Lung (tissue), 12 donors: ENCODE data around the gene KRTCAP2. TPM values are rescaled to one million over a fixed set of nuclear protein-coding genes. Genes with fewer than 3 reads are reported as not detected.

ENCODE experiments used
- ATAC-seq: fragments of 200-7000 bp; cut with Tn5 transposase; one replicate; pipeline ENCODE4 v1.9.1; 2020; ENCODE audit warnings: moderate number of reproducible peaks; ENCODE audit not compliant: insufficient read depth, low FRiP score
- DNase-seq, 3 donors: peaks; one replicate each; pipeline ENCODE4 v3.0.0-alpha.2; 2013 to 2017
- H3K27ac ChIP-seq, 2 donors: one replicate each; pipeline ENCODE4 v1.5.1; 2013; ENCODE audit warnings: mild to moderate bottlenecking in 2 of 2, moderate library complexity in 2 of 2, control low read depth in 1 of 2, inconsistent platforms in 1 of 2, low read depth in 1 of 2, low read length in 1 of 2
- H3K27me3 ChIP-seq, 3 donors: one replicate each; pipeline ENCODE4 v1.5.1; 2013; ENCODE audit warnings: low read length in 2 of 3; ENCODE audit not compliant: control insufficient read depth in 3 of 3, insufficient read depth in 3 of 3
- H3K36me3 ChIP-seq, 4 donors: one replicate each; pipeline ENCODE4 v1.5.1; 2013; ENCODE audit warnings: low read length in 4 of 4, mild to moderate bottlenecking in 1 of 4, moderate library complexity in 1 of 4; ENCODE audit not compliant: control insufficient read depth in 4 of 4, insufficient read depth in 4 of 4
- H3K4me1 ChIP-seq, 5 donors: one replicate each; pipeline ENCODE4 v1.5.1; 2013; ENCODE audit warnings: low read length in 5 of 5, mild to moderate bottlenecking in 2 of 5, moderate library complexity in 1 of 5; ENCODE audit not compliant: control insufficient read depth in 5 of 5, insufficient read depth in 5 of 5
- H3K4me3 ChIP-seq: one replicate; pipeline ENCODE4 v1.5.1; 2013; ENCODE audit warnings: mild to moderate bottlenecking, control low read depth, moderate library complexity
- H3K9ac ChIP-seq, 2 donors: one replicate each; pipeline ENCODE4 v1.5.1; 2013; ENCODE audit warnings: low read length in 2 of 2, control low read depth in 1 of 2; ENCODE audit not compliant: insufficient read depth in 1 of 2
- H3K9me3 ChIP-seq, 4 donors: one replicate each; pipeline ENCODE4 v1.5.1; 2013; ENCODE audit warnings: low read length in 3 of 4, mild to moderate bottlenecking in 1 of 4, moderate library complexity in 1 of 4; ENCODE audit not compliant: control insufficient read depth in 4 of 4, insufficient read depth in 3 of 4
- WGBS, 2 donors: extraction: QIAGEN DNeasy Blood & Tissue Kit; methylation state at CpG; one replicate each; pipeline ENCODE4 v1.1.7; 2013; 5-methylcytosine and 5-hydroxymethylcytosine counted together
- polyA plus RNA-seq, 2 donors: library from polyadenylated mRNA; stranded (reverse); fragments of 200-250 nt; gene quantifications; one replicate each; pipeline ENCODE4 v1.2.1, GENCODE V29; 2013
- total RNA-seq, 2 donors: library from RNA; depleted of rRNA in 1 of 2; stranded (reverse); fragments of >200 nt in 1 of 2; gene quantifications; one replicate each; pipeline ENCODE4 v1.2.1, GENCODE V29; 2014 to 2021
- TF ChIP-seq, protein P1 (sequence below): IDR thresholded peaks from 2 replicates; pipeline ENCODE4 v1.5.1; 2012; ENCODE audit warnings: mild to moderate bottlenecking; ENCODE audit errors: control extremely low read depth, extremely low read depth
- donor health status: control.
- donor health status: control.
- donor health status: Bipolar disorder and iron deficiency.
- donor health status: healthy.
- donor health status: DM: yes; HTN: yes; CAD: no.

KRTCAP2 gene
- total and polyA plus RNA-seq, 4 donors = 58.2 to 592 (median 190) TPM

DNA sequence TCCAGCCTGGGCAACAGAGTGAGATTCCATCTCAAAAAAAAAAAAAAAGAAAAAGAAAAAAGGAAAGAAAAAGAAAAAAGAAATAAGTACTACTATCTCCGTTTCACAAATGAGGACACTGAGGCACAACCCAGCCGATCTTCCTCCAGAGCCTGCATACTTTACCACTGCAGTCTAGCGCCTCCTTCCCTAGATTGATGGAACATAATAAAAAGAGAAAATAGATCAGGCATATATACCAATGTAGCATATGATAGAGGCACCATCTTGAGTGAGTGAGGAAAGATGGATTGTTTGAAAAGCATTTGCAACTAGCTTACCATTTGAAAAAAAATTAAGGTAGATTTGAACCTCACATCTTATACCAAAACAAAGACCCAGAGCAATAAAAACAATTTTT is 27.6 kb downstream of the KRTCAP2 start:
- H3K27ac ChIP-seq = no peak overlapping the region
- peaks cover 0 to 2% (median 0%) of the 10 kb centered on the region in 5 donors for H3K4me1 ChIP-seq
- DNase-seq = no peak
- H3K36me3 ChIP-seq = no peaks in the 10 kb centered on the region
- no peak overlapping the region for H3K9ac ChIP-seq
- no peak overlapping the region for H3K4me3 ChIP-seq
- 83 to 91% methylated on average over 3 of the region's 3 CpGs for WGBS, 2 donors
- H3K27me3 ChIP-seq = no peaks in the 10 kb centered on the region
- ATAC-seq = no peak
- TF ChIP-seq, protein P1, sequence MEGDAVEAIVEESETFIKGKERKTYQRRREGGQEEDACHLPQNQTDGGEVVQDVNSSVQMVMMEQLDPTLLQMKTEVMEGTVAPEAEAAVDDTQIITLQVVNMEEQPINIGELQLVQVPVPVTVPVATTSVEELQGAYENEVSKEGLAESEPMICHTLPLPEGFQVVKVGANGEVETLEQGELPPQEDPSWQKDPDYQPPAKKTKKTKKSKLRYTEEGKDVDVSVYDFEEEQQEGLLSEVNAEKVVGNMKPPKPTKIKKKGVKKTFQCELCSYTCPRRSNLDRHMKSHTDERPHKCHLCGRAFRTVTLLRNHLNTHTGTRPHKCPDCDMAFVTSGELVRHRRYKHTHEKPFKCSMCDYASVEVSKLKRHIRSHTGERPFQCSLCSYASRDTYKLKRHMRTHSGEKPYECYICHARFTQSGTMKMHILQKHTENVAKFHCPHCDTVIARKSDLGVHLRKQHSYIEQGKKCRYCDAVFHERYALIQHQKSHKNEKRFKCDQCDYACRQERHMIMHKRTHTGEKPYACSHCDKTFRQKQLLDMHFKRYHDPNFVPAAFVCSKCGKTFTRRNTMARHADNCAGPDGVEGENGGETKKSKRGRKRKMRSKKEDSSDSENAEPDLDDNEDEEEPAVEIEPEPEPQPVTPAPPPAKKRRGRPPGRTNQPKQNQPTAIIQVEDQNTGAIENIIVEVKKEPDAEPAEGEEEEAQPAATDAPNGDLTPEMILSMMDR = no peak
- H3K9me3 ChIP-seq = no peaks in the 10 kb centered on the region

- TF ChIP-seq, protein P1 = no peak
- H3K27me3 ChIP-seq = no peaks in the 10 kb centered on the region
Observed at GRCh38 chr1:155141749-155142148, 31.4 kb downstream of the KRTCAP2 start.

DNA sequence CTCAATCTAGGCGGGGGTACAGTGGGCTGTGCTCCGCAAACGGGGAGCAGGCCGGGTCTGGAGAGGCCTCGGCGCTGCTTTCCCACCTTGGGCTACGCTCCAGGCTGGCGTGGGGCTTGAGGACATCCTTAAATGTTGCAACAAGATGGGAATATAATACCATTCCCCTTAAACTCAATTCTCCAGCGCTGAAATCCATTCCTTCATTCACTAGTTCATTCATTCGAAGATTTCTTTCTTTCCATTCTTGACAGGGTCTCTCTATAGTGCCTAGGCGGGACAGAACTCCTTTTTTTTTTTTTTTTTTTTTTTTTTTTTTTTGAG is 32.5 kb downstream of the KRTCAP2 start:
- TF ChIP-seq, protein P1 = no peak
- Histone ChIP-seq H3K9ac (no peak overlapping the region), H3K9me3 (no peaks in the 10 kb centered on the region), H3K4me3 (peak overlapping the region; percentile 15), H3K27me3 (no peaks in the 10 kb centered on the region), H3K36me3 (peaks cover 0 to 7% (median 4%) of the 10 kb centered on the region in 4 donors), H3K4me1 (peaks cover 0 to 16% (median 0%) of the 10 kb centered on the region in 5 donors), H3K27ac (peak overlapping the region in 1 of 2 donors; percentile 96)
- DNase-seq (no peak), ATAC-seq (no peak)
- WGBS, 2 donors = 4 to 6% methylated on average over 11 of the region's 11 CpGs

More at GRCh38 chr1:155141749-155142148, 31.4 kb downstream of the KRTCAP2 start:
- no peaks in the 10 kb centered on the region for H3K9me3 ChIP-seq
- WGBS, 2 donors = 78 to 83% methylated on average over 7 of the region's 7 CpGs
- no peak overlapping the region for H3K9ac ChIP-seq
- H3K27ac ChIP-seq = no peak overlapping the region
- H3K4me3 ChIP-seq = no peak overlapping the region
- H3K4me1 ChIP-seq = peaks cover 0 to 13% (median 0%) of the 10 kb centered on the region in 5 donors
- H3K36me3 ChIP-seq = peaks cover 0 to 7% (median 4%) of the 10 kb centered on the region in 4 donors
- no peak for DNase-seq
- ATAC-seq = no peak
